ENCODE results near the gene PCBP4.
"Not testable (repeated sequence)": the region's sequence is repeated elsewhere in the genome, so short reads cannot be mapped to it uniquely, and the experiment has no call there.

The PCBP4 gene

DNA sequence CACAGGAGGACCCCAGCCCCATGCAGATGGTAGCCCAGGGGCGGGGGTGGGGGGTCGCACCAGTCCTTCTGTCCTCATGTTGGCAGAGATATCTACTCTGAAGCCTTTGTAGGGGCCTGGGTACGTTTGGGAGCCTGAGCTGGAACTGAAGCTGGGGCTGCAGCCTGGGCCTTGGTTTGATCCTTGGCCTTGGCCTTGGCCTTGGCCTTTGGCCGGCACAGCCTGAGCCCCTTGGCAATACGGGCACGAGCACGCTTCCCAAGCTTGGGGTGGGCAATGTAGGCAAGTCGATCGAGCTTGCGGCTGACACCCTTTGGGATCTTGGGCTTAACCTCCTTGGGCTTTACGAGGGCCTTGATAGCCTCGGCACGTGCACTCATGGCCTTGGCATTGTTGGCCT lies 26.4 kb upstream of the PCBP4 start:
- not testable (repeated sequence) for DNase-seq

GRCh38 chr3:51992017-51992682 lies 24.9 kb upstream of the PCBP4 start:
- no peak for DNase-seq

DNA sequence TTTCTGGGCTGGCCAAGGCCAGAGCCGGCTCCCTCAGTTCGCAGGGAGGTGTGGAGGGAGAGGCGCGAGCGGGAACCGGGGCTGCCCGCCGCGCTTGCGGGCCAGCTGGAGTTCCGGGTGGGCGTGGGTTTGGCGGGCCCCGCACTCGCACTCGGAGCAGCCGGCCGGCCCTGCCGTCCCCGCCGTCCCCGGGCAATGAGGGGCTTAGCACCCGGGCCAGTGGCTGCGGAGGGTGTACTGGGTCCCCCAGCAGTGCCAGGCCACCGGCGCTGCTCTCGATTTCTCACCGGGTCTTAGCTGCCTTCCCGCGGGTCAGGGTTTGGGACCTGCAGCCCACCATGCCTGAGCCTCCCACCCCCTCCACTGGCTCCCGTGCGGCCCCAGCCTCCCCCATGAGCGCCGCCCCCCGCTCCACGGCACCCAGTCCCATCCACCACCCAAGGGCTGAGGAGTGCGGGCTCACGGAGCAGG lies 23.3 kb upstream of the PCBP4 start:
- not testable (repeated sequence) for DNase-seq

- DNase-seq, result no peak
Measured at GRCh38 chr3:51988286-51989146, 21.3 kb upstream of the PCBP4 start.

GRCh38 chr3:51987568-51987967 lies 20.3 kb upstream of the PCBP4 start:
- no peak for DNase-seq

- DNase-seq, result no peak
Measured at GRCh38 chr3:51986010-51986947, 19.0 kb upstream of the PCBP4 start.

GRCh38 chr3:51985063-51985462 lies 17.8 kb upstream of the PCBP4 start:
- no peak for DNase-seq

DNA sequence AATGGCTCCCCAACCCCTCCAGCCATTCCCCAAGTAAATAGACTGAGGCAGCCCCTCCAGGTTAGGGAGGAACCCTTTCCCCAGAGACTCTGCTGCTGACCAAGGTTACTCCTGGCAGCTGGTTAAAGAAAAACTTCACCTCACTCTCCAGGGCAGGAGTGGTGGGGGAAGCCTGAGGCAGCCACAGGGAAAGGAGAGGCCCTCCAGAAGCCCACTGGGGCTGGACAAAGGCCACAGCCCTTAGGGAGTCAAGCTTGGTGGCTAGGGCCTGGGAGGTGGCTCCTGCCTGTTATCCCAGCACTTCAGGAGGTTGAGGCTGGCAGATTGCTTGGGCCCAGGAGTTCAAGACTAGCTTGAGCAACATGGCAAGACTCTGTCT lies 17.0 kb upstream of the PCBP4 start:
- no peak for DNase-seq

- DNase-seq, result no peak
Measured at GRCh38 chr3:51983578-51984268, 16.5 kb upstream of the PCBP4 start.

- DNase-seq, result peak; percentile 49
Measured at GRCh38 chr3:51982838-51983577, 15.8 kb upstream of the PCBP4 start, which contains the start of gene ACY1. ACY1 (plus strand) TSS chr3:51983535; CDS start chr3:51984065, 530 bp downstream.

GRCh38 chr3:51982352-51982837 lies 15.1 kb upstream of the PCBP4 start:
- no peak for DNase-seq

DNA sequence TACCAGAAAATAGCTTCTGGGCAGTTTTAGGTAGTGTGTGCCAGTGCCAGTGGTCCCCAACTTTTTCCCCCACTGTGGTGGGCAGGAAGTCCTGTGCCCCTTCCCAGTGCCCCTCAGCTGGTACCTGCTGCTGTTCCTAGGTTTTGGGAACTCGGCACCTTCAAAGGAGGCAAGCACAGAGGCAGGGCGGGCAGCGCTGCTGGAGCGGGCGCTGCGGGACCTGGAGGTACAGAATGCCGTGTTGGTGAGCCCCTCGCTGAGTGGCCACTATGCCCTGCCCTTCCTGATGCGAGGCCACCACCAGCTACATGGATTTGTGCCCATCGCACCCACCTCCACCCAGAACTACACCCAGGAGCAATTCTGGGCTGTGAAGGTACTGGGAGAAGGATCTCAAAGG lies 13.0 kb upstream of the PCBP4 start:
- DNase-seq, result no peak

- no peak for DNase-seq
Measured at GRCh38 chr3:51978143-51978502, 10.9 kb upstream of the PCBP4 start.

DNA sequence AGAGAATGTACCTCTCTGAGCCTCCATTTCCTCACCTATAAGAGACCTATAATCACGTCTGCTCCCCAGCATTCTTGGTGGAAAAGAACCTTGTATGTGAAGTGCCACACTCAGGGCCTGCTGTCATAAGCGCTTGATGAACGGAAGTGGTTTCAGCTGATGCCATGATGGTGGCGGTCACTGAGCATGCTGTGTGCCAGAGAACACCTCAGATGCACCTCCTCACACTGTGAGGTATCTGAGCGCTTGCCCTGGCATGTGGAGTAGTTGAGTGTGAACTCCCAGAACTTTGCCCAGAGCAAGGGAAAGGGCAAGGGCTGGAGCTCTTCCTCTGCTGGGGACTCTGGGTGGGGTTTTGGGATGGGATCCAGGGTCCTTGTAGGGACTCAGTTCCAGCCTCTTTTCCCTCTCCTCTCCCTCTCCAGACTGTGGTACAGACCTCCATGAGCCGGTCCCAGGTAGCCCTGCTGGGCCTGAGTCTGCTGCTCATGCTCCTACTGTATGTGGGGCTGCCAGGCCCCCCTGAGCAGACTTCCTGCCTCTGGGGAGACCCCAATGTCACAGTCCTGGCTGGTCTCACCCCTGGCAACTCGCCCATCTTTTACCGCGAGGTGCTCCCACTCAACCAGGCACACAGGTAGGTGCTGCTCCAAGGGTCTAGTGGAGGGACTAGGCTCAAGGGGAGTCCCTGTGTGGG lies 10.3 kb upstream of the PCBP4 start:
- peak; percentile 28 for DNase-seq

DNA sequence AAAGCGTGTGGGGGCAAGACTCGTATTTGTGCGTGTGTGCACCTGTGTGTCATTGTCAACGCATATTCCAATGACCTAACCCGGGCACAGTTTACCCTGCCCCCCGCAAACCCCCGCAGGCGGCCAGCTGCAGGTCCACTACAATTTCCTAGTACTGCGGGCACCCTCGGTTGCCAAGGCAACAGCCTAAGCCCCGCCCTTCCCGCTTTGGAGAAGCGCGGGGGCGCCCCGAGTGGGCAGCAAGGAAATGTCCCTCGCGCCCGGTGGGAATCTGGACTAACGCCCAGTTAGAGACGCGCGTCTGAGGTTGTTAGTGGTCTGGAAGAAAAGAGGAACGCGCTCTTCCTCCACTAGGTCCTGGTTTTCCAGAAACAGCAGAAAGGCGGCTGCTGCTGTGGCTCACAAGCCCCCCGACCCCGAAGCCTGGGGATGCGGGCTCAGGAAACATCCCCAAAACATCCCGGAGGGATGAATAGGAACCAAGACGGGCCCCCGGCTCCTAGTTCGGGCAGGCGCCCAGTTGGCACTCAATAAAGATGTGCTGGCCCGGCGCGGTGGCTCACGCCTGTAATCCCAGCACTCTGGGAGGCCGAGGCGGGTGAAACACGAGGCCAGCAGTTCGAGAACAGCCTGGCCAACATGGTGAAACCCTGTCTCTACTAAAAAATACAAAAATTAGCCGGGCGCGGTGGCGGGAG lies 8.7 kb upstream of the PCBP4 start:
- DNase-seq, result no peak

GRCh38 chr3:51974963-51975851 lies 8.0 kb upstream of the PCBP4 start, which contains the start of gene ABHD14A:
ABHD14A (plus strand) TSS chr3:51975064; CDS start chr3:51975136, 72 bp downstream.
- DNase-seq, result peak; percentile 71

GRCh38 chr3:51974277-51974962 lies 7.2 kb upstream of the PCBP4 start:
- DNase-seq, result no peak

GRCh38 chr3:51971350-51971749 lies 4.1 kb upstream of the PCBP4 start:
- DNase-seq, result no peak

All from activated effector memory CD4-positive, alpha-beta T cell treated with Interleukin-2 at 50 U/mL for 16 hours (primary cell).